GM19035 (cell line): ENCODE results near the gene DLK1.

ENCODE experiments used
- ATAC-seq: cut with Tn5 transposase; IDR thresholded peaks from one replicate; pipeline ENCODE4 v1.9.1; 2021; ENCODE audit not compliant: unreplicated experiment

DLK1 gene

GRCh38 chr14:100750762-100751699, 24.3 kb downstream of the DLK1 start:
- no peak for ATAC-seq

DNA sequence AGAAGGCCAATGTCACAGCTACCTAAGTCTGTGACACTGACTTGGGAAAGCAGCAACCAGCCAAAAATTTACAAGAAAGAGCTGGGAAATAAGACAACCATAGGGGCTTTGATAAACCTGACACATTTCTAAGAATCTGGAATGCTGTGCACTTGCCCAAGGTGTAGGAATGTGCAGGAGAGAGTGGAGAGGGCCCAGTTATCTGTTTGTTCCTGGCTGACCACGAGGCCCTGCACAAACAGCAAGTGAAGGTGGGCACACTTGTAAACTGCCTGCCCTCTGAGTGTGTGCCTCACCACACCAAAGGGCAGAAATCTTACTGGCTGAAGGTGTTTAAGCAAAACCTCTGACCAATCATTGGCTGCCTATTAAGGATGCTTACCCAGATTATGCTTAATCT, 27.3 kb downstream of the DLK1 start:
- ATAC-seq, result no peak

DNA sequence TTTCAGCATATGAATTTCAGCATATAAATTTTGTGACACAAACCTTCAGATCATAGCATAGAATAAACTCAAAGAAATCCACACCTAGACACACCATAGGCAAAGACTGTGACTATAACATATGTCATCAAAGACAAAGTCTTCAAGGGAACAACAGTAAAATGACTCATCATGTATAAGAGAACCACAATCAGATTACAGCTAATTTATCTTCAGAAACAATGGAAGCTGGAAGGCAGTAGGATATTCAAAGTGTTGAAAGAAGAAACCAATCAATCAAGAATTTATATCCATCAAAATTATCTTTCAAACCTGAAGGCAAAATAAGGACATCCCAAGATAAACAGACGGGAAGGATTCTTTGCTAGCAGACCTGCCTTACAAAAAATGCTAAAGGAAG, 29.0 kb downstream of the DLK1 start:
- no peak for ATAC-seq

DNA sequence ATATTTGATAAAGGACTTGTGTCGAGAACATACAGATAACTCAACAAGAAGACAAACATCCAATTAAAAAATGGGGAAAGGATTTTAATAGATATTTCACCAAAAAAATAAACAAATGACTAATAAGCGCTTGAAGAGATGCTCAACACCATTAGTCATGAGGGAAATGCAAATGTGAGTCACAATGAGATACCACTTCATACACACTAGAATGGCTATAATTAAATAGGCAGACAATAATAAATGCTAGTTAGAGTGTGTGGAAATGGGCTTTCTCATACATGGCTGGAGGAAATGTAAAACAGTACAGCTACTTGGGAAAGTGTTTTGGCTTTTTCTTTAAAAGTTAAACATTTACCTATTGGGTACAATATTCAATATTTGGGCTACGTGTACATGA, 34.8 kb downstream of the DLK1 start:
- no peak for ATAC-seq

DNA sequence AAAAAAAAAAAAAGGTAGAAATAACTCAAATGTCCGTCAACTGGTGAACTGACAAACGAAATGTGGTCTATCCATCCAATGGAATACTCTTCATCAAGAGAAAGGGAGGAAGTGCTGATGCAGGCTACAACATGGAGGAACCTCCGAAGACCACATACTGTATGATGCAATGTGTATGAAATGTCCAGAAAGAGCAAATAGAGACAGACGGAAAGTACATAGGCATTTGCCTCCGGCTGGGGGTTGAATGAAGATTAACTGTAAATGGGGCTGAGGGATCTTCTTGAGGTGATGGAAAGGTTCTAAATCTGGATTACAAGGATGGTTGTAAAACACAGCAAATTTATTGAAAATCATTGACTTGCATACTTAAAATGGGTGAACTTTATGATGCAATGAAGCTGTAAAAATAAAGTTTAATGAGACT, 35.4 kb downstream of the DLK1 start:
- no peak for ATAC-seq

GRCh38 chr14:100762901-100763300, 36.2 kb downstream of the DLK1 start:
- ATAC-seq, result no peak

- no peak for ATAC-seq
Observed at GRCh38 chr14:100764471-100765115, 37.9 kb downstream of the DLK1 start.

- no peak for ATAC-seq
Observed at GRCh38 chr14:100765296-100765695, 38.6 kb downstream of the DLK1 start.

DNA sequence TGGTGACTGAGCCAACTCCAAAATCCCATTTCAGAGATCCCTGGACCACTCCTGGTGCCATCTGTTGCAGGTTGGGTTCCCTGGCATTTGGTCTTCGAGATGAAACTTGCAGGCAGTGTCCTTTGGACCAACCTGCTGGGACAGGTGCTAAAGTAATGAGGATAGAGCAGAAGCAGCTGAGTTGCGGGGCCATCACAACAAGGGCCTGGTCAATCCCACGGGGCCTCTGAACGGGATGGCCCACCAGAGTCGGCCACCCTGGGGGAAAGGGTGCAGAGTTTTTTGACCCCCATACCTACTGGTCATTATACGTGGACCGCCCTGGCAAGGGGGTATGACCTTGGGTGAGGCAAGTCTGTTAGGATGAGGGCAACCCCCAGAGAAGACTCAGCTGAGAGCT, 39.3 kb downstream of the DLK1 start:
- no peak for ATAC-seq

DNA sequence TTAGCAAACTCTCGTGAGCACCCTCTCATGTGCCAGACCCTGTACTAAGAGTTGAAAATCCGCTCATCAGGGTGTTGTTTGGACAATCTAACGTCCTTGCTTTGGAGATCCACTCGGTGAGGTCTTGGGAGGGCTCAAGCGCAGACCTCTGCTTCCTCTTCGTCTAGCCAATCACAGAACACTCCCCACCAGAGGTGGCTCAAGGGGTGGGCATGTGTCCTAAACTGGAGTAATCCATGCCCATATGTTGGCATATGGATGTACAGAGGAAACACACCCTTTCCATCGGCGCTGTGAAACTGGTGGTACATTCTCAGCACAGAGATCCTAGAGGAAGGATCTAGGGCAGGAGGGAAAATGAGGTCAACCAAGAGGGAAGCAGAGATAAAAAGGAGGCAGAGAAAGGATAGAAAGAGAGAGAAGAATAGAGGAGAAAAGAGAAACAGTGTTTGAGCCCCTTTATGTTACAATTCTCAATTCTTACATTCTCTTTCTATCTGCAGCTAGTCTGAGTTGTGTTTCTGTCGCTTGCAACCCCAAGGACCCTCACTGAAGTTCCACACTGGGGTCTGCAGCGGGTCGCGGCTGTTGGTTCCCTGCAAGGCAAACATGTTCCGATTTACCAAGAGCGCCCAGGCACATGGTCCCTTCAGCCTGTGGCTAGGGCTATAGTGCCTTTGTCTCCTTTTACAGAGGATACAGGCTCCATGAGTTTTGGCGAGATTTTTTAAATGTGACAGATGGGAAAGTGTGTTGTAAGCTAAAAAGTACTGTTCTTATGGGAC, 40.5 kb downstream of the DLK1 start:
- no peak for ATAC-seq

- no peak for ATAC-seq
Observed at GRCh38 chr14:100767788-100768536, 41.3 kb downstream of the DLK1 start.

GRCh38 chr14:100769035-100769939, 42.6 kb downstream of the DLK1 start:
- no peak for ATAC-seq

- ATAC-seq, result no peak
Observed at GRCh38 chr14:100770046-100770445, 43.4 kb downstream of the DLK1 start.

- ATAC-seq, result no peak
Observed at GRCh38 chr14:100770605-100771120, 44.0 kb downstream of the DLK1 start.

DNA sequence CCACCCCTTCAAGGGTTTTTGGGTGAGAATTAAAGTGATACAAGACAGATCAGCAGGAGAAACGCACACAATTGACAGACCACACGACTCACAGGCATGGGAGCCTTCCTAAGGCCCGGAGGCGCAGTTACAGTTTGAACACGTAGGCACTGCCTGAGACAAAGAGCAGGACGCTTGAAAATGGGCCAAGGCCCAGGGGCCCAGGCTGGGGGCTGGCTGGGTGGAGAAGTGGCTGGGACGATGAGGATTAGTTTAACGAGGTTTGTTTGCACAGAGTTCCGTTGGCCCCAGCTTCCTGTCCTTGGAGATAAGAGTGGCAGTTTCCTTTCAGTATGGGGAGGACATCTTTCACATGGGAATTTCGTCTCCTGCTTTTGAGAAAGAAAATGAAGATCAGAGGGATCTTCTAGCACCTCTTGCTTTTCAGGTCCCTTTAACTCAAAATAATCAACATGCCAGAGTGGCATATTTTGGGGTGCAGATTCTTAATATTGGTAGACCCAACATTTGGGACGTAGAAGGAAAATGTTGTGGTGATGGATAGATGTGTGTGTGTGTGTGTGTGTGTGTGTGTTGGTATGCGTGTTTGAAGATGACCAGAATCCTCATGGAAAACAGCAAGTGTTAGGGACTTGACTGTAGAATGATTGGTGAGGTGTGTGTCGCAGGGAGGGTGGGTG, 44.6 kb downstream of the DLK1 start:
- ATAC-seq, result no peak

GRCh38 chr14:100772607-100773165, 46.0 kb downstream of the DLK1 start:
- no peak for ATAC-seq

DNA sequence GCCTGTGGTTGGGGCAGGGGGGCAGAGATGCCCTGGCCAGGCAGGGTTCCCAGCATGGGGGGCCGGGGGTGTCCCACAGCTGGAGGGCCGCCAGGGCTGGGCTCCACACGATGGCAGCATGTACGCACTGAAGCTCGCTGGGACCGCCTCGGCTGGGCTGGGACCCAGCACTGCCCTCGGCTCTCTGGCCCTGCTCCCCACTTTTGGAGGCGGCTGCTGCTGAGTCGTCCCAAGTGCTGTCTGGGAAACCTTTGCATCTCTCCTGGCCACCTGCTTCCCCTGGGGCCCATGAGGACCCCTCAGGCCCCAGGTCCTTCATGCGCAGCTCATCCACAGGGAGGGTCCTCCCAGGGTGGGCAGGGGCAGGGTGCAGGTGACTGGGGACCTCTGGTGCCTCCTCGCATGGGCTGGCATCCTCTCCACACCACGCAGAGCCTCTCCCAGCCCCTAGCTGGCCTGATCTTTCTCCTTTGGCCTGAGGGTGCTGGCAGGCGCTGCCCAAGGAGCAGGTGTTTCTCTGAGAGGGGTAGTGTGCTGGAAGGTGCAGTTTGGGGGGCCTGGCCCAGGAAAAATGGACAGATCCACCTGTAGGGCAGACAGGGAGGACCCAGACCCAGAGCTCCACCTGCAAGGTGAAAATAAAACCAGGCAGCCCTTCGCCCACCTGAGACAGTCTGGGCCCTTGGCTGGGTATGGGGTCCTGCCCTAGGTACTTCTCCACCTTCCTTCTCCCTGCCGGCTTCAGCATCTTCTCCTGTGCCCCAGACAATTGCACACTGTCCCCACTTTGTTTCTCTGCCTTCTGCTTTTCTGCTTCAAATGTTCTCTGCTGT, 46.9 kb downstream of the DLK1 start:
- ATAC-seq, result no peak

DNA sequence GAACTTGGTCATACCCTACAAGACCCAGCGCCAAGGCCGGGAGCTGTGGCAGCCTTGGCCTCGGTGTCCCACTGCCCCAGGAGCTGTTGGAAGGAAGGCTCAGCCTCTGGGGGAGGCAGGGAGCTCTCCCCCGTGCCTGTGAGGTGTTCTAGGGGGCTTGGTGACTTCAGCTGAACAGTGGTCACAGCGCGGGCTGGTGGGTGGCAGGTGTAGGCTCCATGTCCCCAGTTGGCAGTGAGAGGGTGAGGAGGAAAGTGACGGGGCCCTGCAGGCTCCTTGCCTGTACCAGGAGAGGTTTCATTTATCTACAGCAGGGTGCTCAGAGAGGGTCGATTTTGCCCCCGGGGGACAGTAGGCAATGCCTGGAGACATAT, 47.5 kb downstream of the DLK1 start:
- ATAC-seq, result no peak
